GM23338 (cell line): Measurements from ENCODE around the gene LMOD3. TPM values are rescaled to one million over a fixed set of nuclear protein-coding genes. Genes with fewer than 3 reads are reported as not detected.

Experiments
- ATAC-seq: fragments of 200-7000 bp; cut with Tn5 transposase; 3 replicates; pipeline ENCODE4 v1.9.1; 2020
- DNase-seq: peaks from one replicate; pipeline ENCODE4 v3.0.0-alpha.2; 2015; ENCODE audit warnings: low spot score
- H2AFZ ChIP-seq: fragments of 200-600 bp; sonication (generic); 2 replicates; pipeline ENCODE4 v1.8.0; 2016; ENCODE audit warnings: antibody characterized with exemption, mild to moderate bottlenecking, moderate library complexity
- H3F3A ChIP-seq: fragments of 200-600 bp; sonication (generic); replicated peaks from 2 replicates; pipeline ENCODE4 v1.8.0; 2017; ENCODE audit warnings: antibody characterized with exemption, mixed run types, low read depth
- H3K27ac ChIP-seq: fragments of 200-600 bp; sonication (generic); 2 replicates; pipeline ENCODE4 v1.6.1; 2016; ENCODE audit warnings: low read depth
- H3K27me3 ChIP-seq: fragments of 200-600 bp; sonication (generic); 2 replicates; pipeline ENCODE4 v1.8.0; 2016; ENCODE audit warnings: mild to moderate bottlenecking, mixed run types, moderate library complexity; ENCODE audit not compliant: insufficient read depth
- H3K36me3 ChIP-seq: fragments of 200-600 bp; sonication (generic); 2 replicates; pipeline ENCODE4 v1.8.0; 2016; ENCODE audit warnings: mild to moderate bottlenecking; ENCODE audit not compliant: insufficient read depth
- H3K4me1 ChIP-seq: fragments of 200-600 bp; sonication (generic); 2 replicates; pipeline ENCODE4 v1.8.0; 2016; ENCODE audit warnings: mild to moderate bottlenecking, moderate library complexity; ENCODE audit not compliant: insufficient read depth
- H3K4me2 ChIP-seq: fragments of 200-600 bp; sonication (generic); 2 replicates; pipeline ENCODE4 v1.7.1; 2017; ENCODE audit warnings: mixed run types
- H3K4me3 ChIP-seq: fragments of 200-600 bp; sonication (generic); 2 replicates; pipeline ENCODE4 v1.6.1; 2016; ENCODE audit warnings: mixed run types
- H3K79me2 ChIP-seq: fragments of 200-600 bp; sonication (generic); replicated peaks from 2 replicates; pipeline ENCODE4 v1.8.0; 2017; ENCODE audit warnings: mild to moderate bottlenecking; ENCODE audit not compliant: insufficient read depth
- H3K9me2 ChIP-seq: fragments of 200-600 bp; sonication (generic); 2 replicates; pipeline ENCODE4 v1.8.0; 2017; ENCODE audit not compliant: insufficient read depth
- H4K20me1 ChIP-seq: fragments of 200-600 bp; sonication (generic); replicated peaks from 2 replicates; pipeline ENCODE4 v1.8.0; 2017; ENCODE audit warnings: mild to moderate bottlenecking; ENCODE audit not compliant: insufficient read depth
- H3K27ac Mint-ChIP-seq: 2 replicates; pipeline ENCODE4 v1.8.0; 2020; ENCODE audit warnings: inconsistent platforms, mild to moderate bottlenecking, moderate library complexity, mixed read lengths
- H3K27me3 Mint-ChIP-seq: 3 replicates; pipeline ENCODE4 v1.8.0; 2022; ENCODE audit warnings: low read depth, mild to moderate bottlenecking, moderate library complexity, mixed read lengths, inconsistent platforms; ENCODE audit not compliant: insufficient read depth, poor library complexity
- H3K36me3 Mint-ChIP-seq: 3 replicates; pipeline ENCODE4 v1.8.0; 2021; ENCODE audit warnings: low read depth, mild to moderate bottlenecking, inconsistent platforms, moderate library complexity, mixed read lengths
- H3K4me1 Mint-ChIP-seq: 3 replicates; pipeline ENCODE4 v1.8.0; 2020; ENCODE audit warnings: mild to moderate bottlenecking, inconsistent platforms, mixed read lengths
- H3K4me3 Mint-ChIP-seq: 3 replicates; pipeline ENCODE4 v1.8.0; 2021; ENCODE audit warnings: moderate library complexity, mild to moderate bottlenecking, inconsistent platforms, mixed read lengths
- H3K9me3 Mint-ChIP-seq: 3 replicates; pipeline ENCODE4 v1.8.0; 2020; ENCODE audit warnings: moderate library complexity, mild to moderate bottlenecking, inconsistent platforms, mixed read lengths
- CREB1 ChIP-seq: fragments of 250-450 bp; sonication (Bioruptor Pico); IDR thresholded peaks from 2 replicates; pipeline ENCODE4 v1.5.0; 2020; ENCODE audit warnings: low read depth, mild to moderate bottlenecking, moderate library complexity
- CTCF ChIP-seq, 2 experiments: fragments of 200-600 bp in 1 of 2; sonication (generic) in 1 of 2; conservative IDR thresholded peaks; 2 replicates each; pipeline versions ENCODE4 v1.5.1 to v1.6.1; 2016 to 2017; ENCODE audit warnings: antibody characterized with exemption in 2 of 2, low read depth in 2 of 2, mild to moderate bottlenecking in 2 of 2, moderate library complexity in 1 of 2
- ETS1 ChIP-seq: IDR thresholded peaks from 2 replicates; pipeline ENCODE4 v1.6.1; 2016; ENCODE audit warnings: antibody characterized with exemption
- EZH2 ChIP-seq: fragments of 200-600 bp; sonication (generic); IDR thresholded peaks from one replicate; pipeline ENCODE4 v1.8.0; 2017; ENCODE audit warnings: antibody characterized with exemption, mild to moderate bottlenecking, low read depth; ENCODE audit not compliant: unreplicated experiment
- EZH2phosphoT487 ChIP-seq: fragments of 200-600 bp; sonication (generic); IDR thresholded peaks from one replicate; pipeline ENCODE4 v1.8.1; 2018; ENCODE audit warnings: antibody characterized with exemption; ENCODE audit not compliant: unreplicated experiment
- JUNB ChIP-seq: IDR thresholded peaks from one replicate; pipeline ENCODE4 v1.6.1; 2016; ENCODE audit warnings: antibody characterized with exemption; ENCODE audit not compliant: unreplicated experiment
- NANOG ChIP-seq: IDR thresholded peaks from 2 replicates; pipeline ENCODE4 v1.6.1; 2016; ENCODE audit warnings: antibody characterized with exemption, borderline replicate concordance
- POLR2AphosphoS5 ChIP-seq: IDR thresholded peaks from 2 replicates; pipeline ENCODE4 v1.6.1; 2016; ENCODE audit warnings: antibody characterized with exemption, low read depth
- REST ChIP-seq: IDR thresholded peaks from one replicate; pipeline ENCODE4 v1.6.1; 2018; ENCODE audit warnings: antibody characterized with exemption; ENCODE audit not compliant: unreplicated experiment
- STAT1 ChIP-seq: IDR thresholded peaks from one replicate; pipeline ENCODE4 v1.6.1; 2016; ENCODE audit warnings: antibody characterized with exemption; ENCODE audit not compliant: unreplicated experiment
- ZNF114 ChIP-seq: fragments of 250-450 bp; sonication (Bioruptor Pico); IDR thresholded peaks from 2 replicates; pipeline ENCODE4 v1.5.0; 2020; ENCODE audit warnings: mild to moderate bottlenecking, moderate library complexity
- ZNF331 ChIP-seq: fragments of 250-450 bp; sonication (Bioruptor Pico); IDR thresholded peaks from 2 replicates; pipeline ENCODE4 v1.5.0; 2020; ENCODE audit warnings: low read depth, mild to moderate bottlenecking, moderate library complexity
- ZNF462 ChIP-seq: fragments of 250-450 bp; sonication (Bioruptor Pico); IDR thresholded peaks from 2 replicates; pipeline ENCODE4 v1.5.0; 2020; ENCODE audit warnings: mild to moderate bottlenecking, moderate library complexity
- polyA plus RNA-seq: library from polyadenylated mRNA; unstranded; fragments of >200 nt; fragmentation: Nextera tagmentation; extraction: Ambion mirVana; gene quantifications from 2 replicates; pipeline ENCODE4 v1.2.1, GENCODE V29; 2016
- total RNA-seq: library from RNA; depleted of rRNA; stranded (reverse); fragments of >200 nt; shearing (Covaris generic); gene quantifications from 2 replicates; pipeline ENCODE4 v1.2.3, GENCODE V29; 2014

Gene LMOD3
- total and polyA plus RNA-seq, 2 experiments from 2014 or later, result 0.06 TPM; not detected in 1

GRCh38 chr3:69088063-69088462 is 34.3 kb downstream of the LMOD3 start:
- H3K27me3 Mint-ChIP-seq, result peaks cover 4% of the 10 kb centered on the region
- Histone ChIP-seq H3K4me3 (no peak overlapping the region), H3K27ac (no peak overlapping the region), H3K4me1 (peaks cover 53% of the 10 kb centered on the region), H2AFZ (no peak overlapping the region), H3K79me2 (0 out of 2 replicates have a peak, but pooled peaks cover 19% of the 10 kb centered on the region), H3F3A (no peaks in the 10 kb centered on the region), H3K36me3 (no peaks in the 10 kb centered on the region), H3K27me3 (no peaks in the 10 kb centered on the region), H4K20me1 (no peaks in the 10 kb centered on the region), H3K9me2 (no peaks in the 10 kb centered on the region), H3K4me2 (no peak overlapping the region)
- peaks cover 45% of the 10 kb centered on the region for H3K4me1 Mint-ChIP-seq
- TF ChIP-seq CTCF (conservative IDR thresholded peaks at IDR 0.05; ENCODE audit: low read depth in 2 of 2) (no peak), NANOG (no peak), REST (no peak), ZNF331 (no peak), ZNF462 (CRISPR knock-in tag) (no peak), ZNF114 (CRISPR knock-in tag) (no peak), JUNB (no peak), ETS1 (no peak), POLR2AphosphoS5 (no peak), CREB1 (CRISPR knock-in tag) (no peak), EZH2 (no peak), EZH2phosphoT487 (no peak), STAT1 (no peak)
- no peak overlapping the region; the same call in 2 of the 3 replicates for H3K4me3 Mint-ChIP-seq
- H3K9me3 Mint-ChIP-seq, result no peaks in the 10 kb centered on the region
- ATAC-seq (no peak), DNase-seq (no peak)
- H3K36me3 Mint-ChIP-seq, result no peaks in the 10 kb centered on the region
- 0 out of 2 replicates have a peak overlapping the region, but pooled peaks have one; percentile 17 for H3K27ac Mint-ChIP-seq
